Stimulated activated naive B cell treated with anti-CD40 and anti-IgM and Interleukin-4, amounts not matched to agents 10 μg/mL and 1 μg/mL and 100 μg/mL, for 72 hours (primary cell): Measurements from ENCODE around the gene RASSF7.
A peak's percentile ranks its signal among the peaks of the same experiment; 100 is the strongest.
"Not testable (repeated sequence)": the region's sequence is repeated elsewhere in the genome, so short reads cannot be mapped to it uniquely, and the experiment has no call there.

ENCODE experiments used
- ATAC-seq, 2 donors: fragments of 150-1000 bp; cut with Tn5 transposase; replicated peaks; 2 replicates each; pipeline ENCODE4 v1.10.0; 2021; ENCODE audit warnings: moderate library complexity in 1 of 2
- DNase-seq: peaks from one replicate; pipeline ENCODE4 v3.0.0; 2021
- H3K27ac Mint-ChIP-seq: one replicate; pipeline ENCODE4 v1.8.0; 2022; ENCODE audit warnings: mild to moderate bottlenecking, mixed read lengths
- H3K27me3 Mint-ChIP-seq, 2 donors: one replicate each; pipeline ENCODE4 v1.8.0; 2022; ENCODE audit warnings: mixed read lengths in 2 of 2
- H3K36me3 Mint-ChIP-seq, 2 donors: one replicate each; pipeline ENCODE4 v1.8.0; 2022; ENCODE audit warnings: mixed read lengths in 2 of 2, mild to moderate bottlenecking in 1 of 2
- H3K4me1 Mint-ChIP-seq, 2 donors: one replicate each; pipeline ENCODE4 v1.8.0; 2022; ENCODE audit warnings: mixed read lengths in 2 of 2, mild to moderate bottlenecking in 1 of 2
- H3K4me3 Mint-ChIP-seq, 2 donors: one replicate each; pipeline ENCODE4 v1.8.0; 2022; ENCODE audit warnings: mild to moderate bottlenecking in 2 of 2, mixed read lengths in 2 of 2, moderate library complexity in 1 of 2
- H3K9me3 Mint-ChIP-seq, 2 donors: one replicate each; pipeline ENCODE4 v1.8.0; 2022; ENCODE audit warnings: mixed read lengths in 2 of 2, mild to moderate bottlenecking in 1 of 2

The RASSF7 gene, protein sequence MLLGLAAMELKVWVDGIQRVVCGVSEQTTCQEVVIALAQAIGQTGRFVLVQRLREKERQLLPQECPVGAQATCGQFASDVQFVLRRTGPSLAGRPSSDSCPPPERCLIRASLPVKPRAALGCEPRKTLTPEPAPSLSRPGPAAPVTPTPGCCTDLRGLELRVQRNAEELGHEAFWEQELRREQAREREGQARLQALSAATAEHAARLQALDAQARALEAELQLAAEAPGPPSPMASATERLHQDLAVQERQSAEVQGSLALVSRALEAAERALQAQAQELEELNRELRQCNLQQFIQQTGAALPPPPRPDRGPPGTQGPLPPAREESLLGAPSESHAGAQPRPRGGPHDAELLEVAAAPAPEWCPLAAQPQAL

GRCh38 chr11:560305-561147 lies at the start of gene RASSF7, which contains the start of gene LMNTD2:
Gene RASSF7, plus strand, starts transcription at chr11:560970. Its CDS starts 799 bp downstream, at chr11:561769.
Gene LMNTD2, minus strand, starts transcription at chr11:560738. Its CDS starts 22 bp downstream, at chr11:560716.
- Mint-ChIP-seq H3K4me3 (peak within 1 kb of the TSS; percentile 84 to 92), H3K27me3 (peaks cover 3 to 6% of the 10 kb centered on the region in 2 donors), H3K9me3 (no peaks in the 10 kb centered on the region), H3K36me3 (peaks cover 8% of the 10 kb centered on the region in 2 donors), H3K27ac (peak within 1 kb of the TSS; percentile 82), H3K4me1 (peaks cover 16% of the 10 kb centered on the region in 2 donors)
- ATAC-seq: peak; percentile 91 to 95
- peak; percentile 89 for DNase-seq

DNA sequence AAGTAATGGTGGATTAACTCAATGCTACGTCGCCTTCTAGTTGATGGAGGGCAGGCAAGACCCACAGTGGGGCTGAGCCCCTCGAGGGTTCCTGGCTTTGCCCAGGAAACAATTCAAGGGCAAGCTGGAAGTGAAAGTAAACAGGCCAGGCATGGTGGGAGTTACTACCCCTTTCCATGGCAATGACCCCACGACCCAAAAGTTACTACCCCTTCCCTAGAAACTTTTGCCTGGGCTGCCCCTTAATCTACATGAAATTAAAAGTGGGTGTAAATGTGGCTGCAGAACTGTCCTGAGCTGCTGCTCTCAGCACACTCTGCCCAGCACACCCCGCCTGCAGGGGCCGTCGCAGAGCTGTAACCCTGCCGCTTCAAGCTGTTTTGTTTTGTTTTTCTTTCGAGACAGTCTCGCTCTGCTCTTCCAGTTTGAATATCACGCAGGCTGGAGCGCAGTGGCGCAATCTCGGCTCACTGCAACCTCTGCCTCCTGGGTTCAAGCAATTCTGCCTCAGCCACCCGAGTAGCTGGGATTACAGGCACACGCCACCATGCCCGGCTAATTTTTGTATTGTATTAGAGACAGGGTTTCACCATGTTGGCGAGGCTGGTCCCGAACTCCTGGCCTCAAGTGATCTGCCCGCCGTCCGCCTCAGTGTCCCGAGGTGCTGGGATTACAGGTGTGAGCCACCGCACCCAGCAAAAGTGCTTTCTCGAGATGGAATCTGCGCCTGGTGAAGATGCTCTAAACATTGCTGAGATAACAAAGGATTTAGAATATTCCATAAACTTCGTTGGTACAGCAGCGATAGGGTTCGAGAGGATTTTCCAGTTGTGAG lies 47.8 kb upstream of the RASSF7 start:
- peaks cover 11 to 22% of the 10 kb centered on the region in 2 donors for H3K4me1 Mint-ChIP-seq
- H3K36me3 Mint-ChIP-seq: peaks cover 36 to 52% of the 10 kb centered on the region in 2 donors
- no peak for ATAC-seq
- H3K4me3 Mint-ChIP-seq: no peak overlapping the region
- DNase-seq: no peak
- H3K27ac Mint-ChIP-seq: peak overlapping the region; percentile 37
- H3K27me3 Mint-ChIP-seq: no peaks in the 10 kb centered on the region
- peaks cover 0 to 5% of the 10 kb centered on the region in 2 donors for H3K9me3 Mint-ChIP-seq

DNA sequence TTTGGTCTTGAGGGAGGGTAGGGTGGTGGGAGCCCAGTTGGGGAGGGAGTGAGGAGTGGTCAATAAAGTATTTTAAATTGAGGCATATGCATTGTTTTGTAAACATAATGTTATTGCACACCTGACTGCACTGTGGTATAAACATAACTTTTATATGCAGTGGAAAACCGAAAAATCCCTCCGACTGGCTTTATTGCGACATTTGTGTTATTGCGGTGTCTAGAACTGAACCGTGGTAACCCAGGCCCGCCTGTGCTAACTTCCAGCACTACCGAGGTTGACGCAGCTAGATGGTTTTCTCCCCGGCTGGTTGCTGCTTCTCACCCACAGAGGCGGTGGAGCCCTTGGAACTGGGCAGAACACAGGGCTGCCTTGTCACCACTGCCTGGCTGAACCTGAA lies 46.2 kb upstream of the RASSF7 start:
- peaks cover 13 to 27% of the 10 kb centered on the region in 2 donors for H3K4me1 Mint-ChIP-seq
- no peak overlapping the region for H3K4me3 Mint-ChIP-seq
- H3K27ac Mint-ChIP-seq: no peak overlapping the region
- H3K27me3 Mint-ChIP-seq: no peaks in the 10 kb centered on the region
- peaks cover 0 to 7% of the 10 kb centered on the region in 2 donors for H3K9me3 Mint-ChIP-seq
- DNase-seq: no peak
- ATAC-seq: no peak
- H3K36me3 Mint-ChIP-seq: peaks cover 38 to 52% of the 10 kb centered on the region in 2 donors

DNA sequence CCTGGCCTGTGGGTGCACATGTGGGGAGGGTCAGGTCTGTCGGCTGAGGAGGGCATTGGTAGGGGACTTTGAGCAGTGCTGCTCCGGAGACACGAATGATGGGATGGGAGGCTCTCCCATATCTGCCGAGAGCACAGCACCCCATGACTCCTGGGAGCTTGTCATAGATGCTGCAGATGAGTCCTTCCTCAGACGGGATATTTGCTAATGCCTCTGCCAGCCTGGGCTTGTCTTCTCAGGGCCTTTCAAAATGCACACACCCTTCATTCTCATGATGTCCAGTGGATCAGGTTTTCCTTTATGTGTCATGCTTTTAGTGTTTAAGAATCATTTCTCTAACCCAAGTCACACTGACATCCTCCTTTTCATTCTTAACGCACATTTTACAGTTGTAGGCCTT lies 45.6 kb upstream of the RASSF7 start:
- Mint-ChIP-seq H3K9me3 (peaks cover 0 to 7% of the 10 kb centered on the region in 2 donors), H3K4me1 (peaks cover 11 to 27% of the 10 kb centered on the region in 2 donors), H3K27me3 (no peaks in the 10 kb centered on the region), H3K36me3 (peaks cover 32 to 47% of the 10 kb centered on the region in 2 donors), H3K4me3 (no peak overlapping the region), H3K27ac (no peak overlapping the region)
- DNase-seq (no peak), ATAC-seq (no peak)

- ATAC-seq: no peak
- no peak for DNase-seq
- Mint-ChIP-seq H3K9me3 (peaks cover 0 to 7% of the 10 kb centered on the region in 2 donors), H3K27me3 (no peaks in the 10 kb centered on the region), H3K36me3 (peaks cover 30 to 44% of the 10 kb centered on the region in 2 donors), H3K27ac (no peak overlapping the region), H3K4me1 (peaks cover 13 to 26% of the 10 kb centered on the region in 2 donors), H3K4me3 (no peak overlapping the region)
Observed at GRCh38 chr11:516400-516799, 44.4 kb upstream of the RASSF7 start.

- Mint-ChIP-seq H3K36me3 (peaks cover 27 to 41% of the 10 kb centered on the region in 2 donors), H3K4me1 (peaks cover 13 to 22% of the 10 kb centered on the region in 2 donors)
- DNase-seq, H3K9me3 Mint-ChIP-seq, H3K4me3 Mint-ChIP-seq, H3K27me3 Mint-ChIP-seq, ATAC-seq, H3K27ac Mint-ChIP-seq: not testable (repeated sequence)
Observed at GRCh38 chr11:516918-517685, 43.7 kb upstream of the RASSF7 start.

GRCh38 chr11:518463-519202 lies 42.1 kb upstream of the RASSF7 start:
- Mint-ChIP-seq H3K9me3 (peaks cover 0 to 7% of the 10 kb centered on the region in 2 donors), H3K27ac (peak overlapping the region; percentile 87), H3K36me3 (peaks cover 21 to 26% of the 10 kb centered on the region in 2 donors), H3K4me3 (peak overlapping the region; percentile 75 to 84), H3K27me3 (no peaks in the 10 kb centered on the region), H3K4me1 (peaks cover 4 to 9% of the 10 kb centered on the region in 2 donors)
- DNase-seq: peak; percentile 74
- peak; percentile 93 to 94 for ATAC-seq

DNA sequence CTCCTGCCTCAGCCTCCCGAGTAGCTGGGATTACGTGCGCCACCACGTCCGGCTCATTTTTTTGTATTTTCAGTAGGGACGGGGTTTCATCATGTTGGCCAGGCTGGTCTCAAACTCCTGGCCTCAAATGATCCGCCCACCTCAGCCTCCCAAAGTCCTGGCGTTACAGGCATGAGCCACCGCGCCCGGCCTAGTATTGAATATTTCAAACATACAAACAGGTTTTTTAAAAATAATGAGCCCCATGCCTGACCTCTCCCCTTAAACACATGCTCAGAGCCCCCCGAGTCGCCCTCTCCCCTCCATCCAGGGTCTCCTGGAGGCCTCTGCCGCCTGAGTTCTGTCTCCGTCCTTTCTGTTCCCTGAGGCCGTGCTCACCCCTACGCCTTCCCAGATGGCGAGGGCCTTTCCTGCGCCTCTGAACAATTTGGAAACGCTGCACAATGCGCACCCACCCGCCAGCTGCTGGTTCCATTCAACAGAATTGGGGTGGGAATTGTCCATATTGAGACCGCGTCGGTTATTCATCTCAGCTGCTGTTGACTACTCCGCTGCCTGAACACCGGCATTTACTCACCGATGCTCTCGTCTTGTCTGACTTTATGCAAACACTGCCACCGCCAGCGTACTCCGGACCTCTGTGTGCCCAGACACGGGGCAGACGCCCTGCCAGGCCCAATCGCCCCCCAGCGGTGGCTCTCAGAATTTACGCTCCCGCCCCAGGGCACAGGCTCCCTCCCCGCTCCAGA lies 40.2 kb upstream of the RASSF7 start:
- Mint-ChIP-seq H3K4me3 (no peak overlapping the region), H3K27ac (no peak overlapping the region), H3K27me3 (no peaks in the 10 kb centered on the region)

GRCh38 chr11:521177-521688 lies 39.5 kb upstream of the RASSF7 start:
- DNase-seq: no peak
- Mint-ChIP-seq H3K4me1 (peaks cover 4 to 9% of the 10 kb centered on the region in 2 donors), H3K27me3 (no peaks in the 10 kb centered on the region), H3K9me3 (peaks cover 0 to 7% of the 10 kb centered on the region in 2 donors), H3K27ac (no peak overlapping the region), H3K4me3 (no peak overlapping the region), H3K36me3 (peaks cover 8 to 14% of the 10 kb centered on the region in 2 donors)
- no peak for ATAC-seq

More for the DNA sequence above, 40.2 kb upstream of the RASSF7 start:
- DNase-seq: no peak
- peaks cover 12 to 14% of the 10 kb centered on the region in 2 donors for H3K36me3 Mint-ChIP-seq
- peaks cover 0 to 7% of the 10 kb centered on the region in 2 donors for H3K9me3 Mint-ChIP-seq
- peaks cover 4 to 9% of the 10 kb centered on the region in 2 donors for H3K4me1 Mint-ChIP-seq
- no peak for ATAC-seq

DNA sequence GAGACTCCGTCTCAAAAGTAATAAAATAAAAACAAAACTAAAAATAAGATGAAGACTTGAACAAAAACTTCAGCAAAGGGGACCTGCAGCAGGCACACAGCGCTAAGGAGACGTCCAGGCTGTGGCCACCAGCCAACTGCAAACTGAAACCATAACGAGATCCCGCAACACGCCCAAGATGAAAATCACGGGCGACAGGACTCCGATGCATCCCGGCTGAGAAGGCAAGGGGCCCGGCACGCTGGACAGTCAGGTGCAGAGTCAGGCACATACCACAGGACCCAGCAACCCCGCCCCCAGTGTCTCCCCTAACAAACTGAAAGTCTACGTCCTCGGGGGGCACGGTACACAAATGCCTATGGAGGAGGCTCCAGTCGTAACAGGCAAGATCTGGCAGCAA lies 34.6 kb upstream of the RASSF7 start:
- DNase-seq (no peak), ATAC-seq (no peak)
- Mint-ChIP-seq H3K27ac (no peak overlapping the region), H3K27me3 (no peaks in the 10 kb centered on the region), H3K4me3 (no peak overlapping the region), H3K36me3 (peaks cover 7 to 9% of the 10 kb centered on the region in 2 donors), H3K9me3 (no peaks in the 10 kb centered on the region), H3K4me1 (no peaks in the 10 kb centered on the region)

- H3K27me3 Mint-ChIP-seq: no peaks in the 10 kb centered on the region
- H3K4me3 Mint-ChIP-seq: no peak overlapping the region
- peaks cover 13 to 16% of the 10 kb centered on the region in 2 donors for H3K36me3 Mint-ChIP-seq
- no peak for ATAC-seq
- H3K27ac Mint-ChIP-seq: no peak overlapping the region
- H3K9me3 Mint-ChIP-seq: no peaks in the 10 kb centered on the region
- no peak for DNase-seq
- peaks cover 2 to 8% of the 10 kb centered on the region in 2 donors for H3K4me1 Mint-ChIP-seq
Observed at GRCh38 chr11:528166-528814, 32.5 kb upstream of the RASSF7 start.
